ENCODE measurements around the gene CBX1. TPM values are rescaled to one million over a fixed set of nuclear protein-coding genes. Genes with fewer than 3 reads are reported as not detected.

Gene CBX1
- total and polyA plus RNA-seq, 2 of the 13 experiments (the other 11 are each of a cell fraction or from before 2014, with no cell fraction given), result 17.8 to 108 TPM

GRCh38 chr17:48106802-48107136 lies 5.5 kb upstream of the CBX1 start:
- DNase-seq (ENCODE audit: low spot score) (no peak), FAIRE-seq (no peak), ATAC-seq (no peak)
- TF ChIP-seq AKAP8 (CRISPR knock-in tag; IDR thresholded peaks at IDR 0.05) (no peak), ZNF207 (IDR thresholded peaks at IDR 0.05; ENCODE audit: borderline replicate concordance) (no peak), ZFP90 (CRISPR knock-in tag; IDR thresholded peaks at IDR 0.05; ENCODE audit: borderline replicate concordance) (0 out of 2 replicates have a peak, but pooled peaks have one; percentile 10), ZMYM3 (CRISPR knock-in tag; IDR thresholded peaks at IDR 0.05) (peak; percentile 53; the same call in 1 of the 2 replicates), ZNF441 (CRISPR knock-in tag; IDR thresholded peaks at IDR 0.05; ENCODE audit: borderline replicate concordance) (0 out of 2 replicates have a peak, but pooled peaks have one; percentile 18), ATF6 (CRISPR knock-in tag; conservative IDR thresholded peaks at IDR 0.05) (no peak), BRD4 (CRISPR knock-in tag; IDR thresholded peaks at IDR 0.05) (0 out of 2 replicates have a peak, but pooled peaks have one; percentile 1), ZNF430 (CRISPR knock-in tag; IDR thresholded peaks at IDR 0.05) (0 out of 2 replicates have a peak, but pooled peaks have one; percentile 11), NRL (CRISPR knock-in tag; IDR thresholded peaks at IDR 0.05; ENCODE audit: borderline replicate concordance) (0 out of 2 replicates have a peak, but pooled peaks have one; percentile 0), ZMAT3 (CRISPR knock-in tag; conservative IDR thresholded peaks at IDR 0.05) (peak; percentile 14; the same call in 1 of the 2 replicates), THAP7 (CRISPR knock-in tag; IDR thresholded peaks at IDR 0.05) (peak; percentile 77; the same call in 1 of the 2 replicates), ZNF770 (CRISPR knock-in tag; IDR thresholded peaks at IDR 0.05) (peak; percentile 98), ZNF580 (CRISPR knock-in tag; IDR thresholded peaks at IDR 0.05; ENCODE audit: borderline replicate concordance, low read depth) (0 out of 2 replicates have a peak, but pooled peaks have one; percentile 7), ZNF274 (CRISPR knock-in tag; IDR thresholded peaks at IDR 0.05) (peak; percentile 6; the same call in 1 of the 2 replicates), FUBP1 (CRISPR knock-in tag; IDR thresholded peaks at IDR 0.05; ENCODE audit: borderline replicate concordance) (0 out of 2 replicates have a peak, but pooled peaks have one; percentile 69), SNAPC2 (CRISPR knock-in tag; IDR thresholded peaks at IDR 0.05) (no peak)
- H3K9me3 ChIP-seq (ENCODE audit: low read length), result no peaks in the 10 kb centered on the region
- WGBS (ENCODE audit: low lambda C conversion rate), result 19% methylated on average over 13 of the region's 13 CpGs
- peak overlapping the region; percentile 76 for H3K27ac ChIP-seq (ENCODE audit: extremely low read length, insufficient read depth, low read length)
- peaks cover 24% of the 10 kb centered on the region for H3K4me1 ChIP-seq (ENCODE audit: insufficient read depth, low read length)
- no TSS peak for BruUV-seq (replicated peaks)
- CTCF ChIA-PET (ENCODE audit: low intra/inter-chr PET ratio, low total read pairs), result no interaction called here
- peak overlapping the region; percentile 92 for H3K4me2 ChIP-seq (ENCODE audit: low read depth, low read length)
- H2AFZ ChIP-seq (ENCODE audit: low read length), result peak overlapping the region; percentile 98
- peaks cover 24% of the 10 kb centered on the region for H3K79me2 ChIP-seq (ENCODE audit: insufficient read depth, low read length)
- H4K20me1 ChIP-seq (ENCODE audit: insufficient read depth, low read length), result no peaks in the 10 kb centered on the region
- peak overlapping the region; percentile 79 to 81 (median 80) for H3K4me3 ChIP-seq (replicated peaks in 1 of 3; ENCODE audit: insufficient read depth in 1 of 3, low read depth in 2 of 3, low read length in 3 of 3)
- POLR2A ChIA-PET, result interaction anchor here (1.5 to 2.9 kb wide), 3 partner anchors 12 to 58 kb away, joined by 4 to 28 read pairs (median 6); partner anchors contain the start of gene NFE2L1
- no peaks in the 10 kb centered on the region for H3K36me3 ChIP-seq (replicated peaks in 1 of 2; ENCODE audit: control insufficient read depth in 1 of 2, insufficient read depth in 2 of 2, low read length in 2 of 2)
- H3K9ac ChIP-seq (ENCODE audit: insufficient read depth, low read depth, low read length), result peak overlapping the region; percentile 76
- in situ Hi-C loops (cut with HindIII; ENCODE audit: extremely low pct_ligation_motif_present, low pct_unique_long_range_greater_than_20kb) (no loop called here), intact Hi-C loops (cut with micrococcal nuclease; ENCODE audit: unreplicated experiment) (no loop called here)
- no peaks in the 10 kb centered on the region; a peak in 2 of 5 replicates for H3K27me3 ChIP-seq (ENCODE audit: control insufficient read depth in 1 of 2, insufficient read depth in 2 of 2, low read length in 2 of 2)
